Activated T-cell treated with anti-CD3 and anti-CD28 coated beads, Interleukin-2, amount 50 U/mL, for 1 hour (primary cell): ENCODE data around the gene EMSY.
"Not testable (repeated sequence)": the region's sequence is repeated elsewhere in the genome, so short reads cannot be mapped to it uniquely, and the experiment has no call there.

Experiments
- DNase-seq: peaks from one replicate; pipeline ENCODE4 v3.0.0-alpha.2; 2020

EMSY gene

GRCh38 chr11:76526878-76527277, 82.1 kb downstream of the EMSY start:
- no peak for DNase-seq

GRCh38 chr11:76542436-76542835, 97.6 kb downstream of the EMSY start:
- DNase-seq = no peak

GRCh38 chr11:76543006-76543703, 98.3 kb downstream of the EMSY start:
- DNase-seq = no peak

DNA sequence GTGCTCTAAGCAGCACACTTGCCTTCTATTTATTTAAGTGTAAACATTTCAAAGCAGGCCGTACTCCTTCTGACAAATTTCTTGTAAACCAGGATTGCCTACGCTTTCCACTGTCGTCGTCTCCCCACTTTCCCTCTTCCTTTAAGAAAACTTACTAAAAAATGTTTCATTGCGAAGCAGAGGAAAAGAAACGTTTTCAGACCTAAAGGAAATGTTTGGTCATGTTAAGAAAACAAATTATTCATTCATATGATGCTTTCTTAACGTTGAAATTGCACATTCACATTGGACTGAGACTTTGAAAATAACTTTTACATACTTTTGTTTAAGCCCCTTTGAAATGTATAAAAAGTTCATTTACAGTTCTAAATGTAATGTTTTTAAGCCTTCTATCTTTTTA, 106.0 kb downstream of the EMSY start:
- DNase-seq = no peak

GRCh38 chr11:76551400-76551799, 106.6 kb downstream of the EMSY start:
- no peak for DNase-seq

- no peak for DNase-seq
These were observed 108.2 kb downstream of the EMSY start for GRCh38 chr11:76552987-76553386.

- DNase-seq = no peak
These were observed 109.0 kb downstream of the EMSY start for GRCh38 chr11:76553554-76554476.

- no peak for DNase-seq
These were observed 109.9 kb downstream of the EMSY start for GRCh38 chr11:76554767-76555166.

DNA sequence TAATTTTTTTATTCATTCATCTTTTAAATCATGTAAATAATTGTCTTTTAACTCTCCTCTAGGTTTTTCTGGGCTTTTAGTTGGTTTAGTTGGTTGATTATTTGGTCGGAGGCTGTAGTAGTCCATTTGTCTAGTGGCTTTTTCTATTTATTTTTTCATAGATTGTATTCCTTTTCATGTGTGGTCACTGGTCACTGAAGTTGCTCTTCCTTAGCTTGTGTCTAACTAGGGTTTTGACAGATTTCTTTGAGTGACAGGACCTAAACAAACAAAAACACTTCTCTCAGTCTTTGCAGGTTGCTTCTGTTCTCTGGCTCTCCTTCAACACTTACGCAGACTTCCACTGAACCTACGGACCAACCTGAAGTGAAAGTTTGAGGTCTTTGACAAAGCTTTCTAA, 112.6 kb downstream of the EMSY start:
- no peak for DNase-seq

DNA sequence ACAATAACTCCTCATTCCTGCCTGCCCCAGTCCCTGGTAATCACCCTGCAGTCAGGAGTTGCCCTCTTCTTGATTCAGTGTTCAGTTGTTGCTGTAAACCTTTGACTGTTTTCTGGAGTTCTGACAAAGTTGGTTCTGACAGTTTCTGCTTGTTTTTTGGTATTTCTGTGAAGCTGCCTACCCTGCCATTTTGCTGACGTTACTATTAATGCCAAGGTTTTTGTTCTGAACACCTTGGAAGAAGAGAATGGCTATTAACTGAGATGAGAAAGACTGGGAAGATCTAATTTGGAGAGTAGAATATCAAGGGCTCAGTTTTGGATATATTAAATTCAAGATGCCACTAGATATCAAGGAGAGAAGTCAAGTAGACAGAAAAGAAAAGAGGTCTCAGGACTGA, 113.7 kb downstream of the EMSY start:
- no peak for DNase-seq

DNA sequence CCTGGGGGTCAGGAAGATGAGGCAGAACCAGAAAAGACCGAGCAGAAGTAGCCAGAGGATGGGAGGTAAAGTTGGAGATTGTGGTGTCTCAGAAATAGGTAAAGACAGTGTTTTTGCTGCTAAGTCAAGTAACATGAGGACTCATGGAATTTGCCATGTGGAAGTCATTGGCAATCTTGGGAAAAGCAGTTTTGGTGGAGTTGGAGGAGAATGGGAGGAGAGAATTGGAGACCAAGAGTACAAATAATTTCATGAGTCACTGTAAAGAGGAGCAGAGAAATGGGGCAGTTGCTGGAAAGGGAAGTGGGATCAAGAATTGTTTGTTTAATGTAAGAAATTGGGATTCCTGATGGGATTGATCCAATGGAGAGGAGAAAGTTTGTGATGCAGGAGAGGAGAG, 114.1 kb downstream of the EMSY start:
- DNase-seq = no peak

DNA sequence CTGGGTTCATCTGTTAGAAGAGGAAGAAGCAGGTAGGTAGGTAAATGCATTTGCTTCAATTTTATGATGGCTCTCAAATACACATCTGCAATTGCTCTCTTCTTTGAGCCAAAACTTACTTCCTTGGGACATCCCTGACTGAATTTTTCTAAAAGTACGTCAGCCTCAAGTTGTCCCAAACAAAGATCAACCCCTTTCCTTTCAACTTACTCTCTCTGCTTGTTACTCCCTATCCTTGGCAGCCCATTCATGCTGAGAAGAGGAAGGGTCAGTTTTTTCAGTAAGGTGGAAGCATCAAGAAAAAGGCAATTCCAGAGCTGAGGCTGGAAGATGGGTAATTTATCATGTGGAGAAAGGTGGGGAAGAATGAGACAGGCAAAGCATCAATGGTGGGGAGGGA, 114.5 kb downstream of the EMSY start:
- DNase-seq = no peak

- no peak for DNase-seq
These were observed 115.4 kb downstream of the EMSY start for GRCh38 chr11:76560219-76560618.

DNA sequence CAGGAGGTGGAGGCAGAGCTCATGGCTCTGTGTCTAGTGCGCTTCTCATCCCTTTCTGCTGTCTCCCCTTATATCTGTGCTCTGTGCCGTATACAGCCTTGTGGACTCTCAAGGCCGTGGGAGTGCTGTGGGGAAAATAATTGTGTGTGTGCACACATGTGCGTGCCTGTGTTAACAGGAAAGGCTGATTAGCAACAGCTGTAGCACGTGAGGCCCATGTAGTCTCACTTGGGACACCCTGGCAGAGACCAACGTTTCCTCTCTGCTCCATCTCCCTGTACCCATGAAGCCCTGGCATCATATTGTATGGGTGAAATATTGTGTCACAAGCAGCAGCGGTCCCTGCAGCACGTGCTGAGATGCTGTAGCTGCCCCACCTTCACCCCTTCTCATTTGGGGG, 116.4 kb downstream of the EMSY start:
- DNase-seq = no peak

DNA sequence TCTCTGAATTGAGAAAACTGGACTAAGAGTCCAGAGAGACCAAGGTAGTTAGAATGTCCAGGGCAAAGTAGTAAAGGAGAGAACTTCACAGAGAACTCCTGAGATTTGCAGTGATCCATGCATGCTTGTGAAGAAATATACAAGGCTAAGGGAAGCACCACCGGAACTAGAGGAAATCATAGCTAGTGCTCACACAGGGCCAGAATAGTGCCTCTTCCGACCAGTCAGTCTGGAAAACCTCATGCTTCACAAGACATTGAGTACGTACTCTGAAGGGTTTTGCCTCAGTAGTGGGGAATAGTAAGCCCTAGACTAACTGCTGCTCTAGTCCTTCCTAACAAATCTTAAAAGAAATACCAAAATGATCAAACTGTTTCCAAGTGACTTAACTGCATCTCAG, 117.7 kb downstream of the EMSY start:
- no peak for DNase-seq

GRCh38 chr11:76564364-76564763, 119.5 kb downstream of the EMSY start:
- no peak for DNase-seq

DNA sequence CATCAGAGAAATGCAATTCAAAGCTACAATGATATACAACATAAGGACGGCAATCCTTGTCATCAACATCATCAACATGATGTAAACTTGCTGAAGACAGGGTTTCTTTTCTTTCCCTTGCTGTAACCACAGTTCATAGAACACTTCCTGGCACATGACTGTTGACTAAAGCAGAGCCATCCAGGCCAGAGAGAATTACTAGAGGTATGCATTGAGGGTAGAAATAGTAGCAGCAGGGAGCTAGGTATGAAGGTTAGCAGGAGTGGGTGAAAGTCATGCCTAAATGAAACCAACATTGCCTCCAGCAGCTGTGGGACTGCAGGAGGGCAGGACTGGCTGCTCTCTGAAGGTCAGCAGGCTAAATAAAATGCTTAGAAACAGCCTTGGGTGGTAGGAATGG, 122.0 kb downstream of the EMSY start:
- DNase-seq = no peak

- DNase-seq = no peak
These were observed 122.4 kb downstream of the EMSY start for GRCh38 chr11:76567261-76567660.

GRCh38 chr11:76568139-76568538, 123.3 kb downstream of the EMSY start:
- no peak for DNase-seq

DNA sequence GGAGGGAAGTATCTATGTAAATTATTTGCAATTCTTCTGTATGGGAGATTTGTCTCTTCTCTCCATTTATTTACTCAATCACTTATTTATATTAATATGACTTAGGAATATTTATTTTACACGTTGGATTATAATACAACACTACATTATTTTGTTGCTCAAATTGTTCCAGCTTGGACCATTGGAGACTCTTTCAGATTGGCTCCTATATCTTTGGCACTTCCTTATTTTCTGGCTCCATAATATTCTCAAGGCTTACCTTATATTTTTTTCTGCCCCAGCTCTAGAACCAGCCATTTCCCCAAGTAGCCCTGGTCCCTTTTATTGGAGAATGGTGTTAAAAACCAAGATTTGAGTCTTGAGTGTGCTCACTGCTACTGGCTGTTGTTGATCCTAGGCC, 123.8 kb downstream of the EMSY start:
- no peak for DNase-seq

- not testable (repeated sequence) for DNase-seq
These were observed 127.5 kb downstream of the EMSY start for GRCh38 chr11:76572181-76572875.

- no peak for DNase-seq
These were observed 129.6 kb downstream of the EMSY start for GRCh38 chr11:76574406-76574805.

DNA sequence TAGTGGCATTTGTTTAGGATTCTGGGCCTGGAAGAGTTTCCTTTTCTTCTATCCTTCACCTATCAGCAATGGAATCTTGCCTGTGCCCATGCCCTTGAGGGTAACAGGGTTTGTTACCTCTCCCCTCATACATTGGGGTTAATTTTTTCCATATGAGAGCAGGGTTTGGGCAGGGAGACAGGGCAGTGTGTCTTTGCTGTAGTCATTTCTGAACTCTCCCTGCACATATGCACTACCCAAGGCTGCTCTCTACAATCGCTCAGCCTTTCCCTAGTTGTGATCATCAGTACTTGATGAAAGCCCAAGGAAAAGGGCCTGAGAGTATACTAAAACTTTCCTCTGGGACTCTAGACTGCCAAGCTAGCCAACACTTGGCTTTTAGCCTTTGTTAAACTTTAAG, 130.1 kb downstream of the EMSY start:
- DNase-seq = no peak
